ENCODE results near the gene OXT. TPM values are rescaled to one million over a fixed set of nuclear protein-coding genes. Genes with fewer than 3 reads are reported as not detected.

The OXT gene
- total RNA-seq, 1 experiment from 2014 or later = not detected

DNA sequence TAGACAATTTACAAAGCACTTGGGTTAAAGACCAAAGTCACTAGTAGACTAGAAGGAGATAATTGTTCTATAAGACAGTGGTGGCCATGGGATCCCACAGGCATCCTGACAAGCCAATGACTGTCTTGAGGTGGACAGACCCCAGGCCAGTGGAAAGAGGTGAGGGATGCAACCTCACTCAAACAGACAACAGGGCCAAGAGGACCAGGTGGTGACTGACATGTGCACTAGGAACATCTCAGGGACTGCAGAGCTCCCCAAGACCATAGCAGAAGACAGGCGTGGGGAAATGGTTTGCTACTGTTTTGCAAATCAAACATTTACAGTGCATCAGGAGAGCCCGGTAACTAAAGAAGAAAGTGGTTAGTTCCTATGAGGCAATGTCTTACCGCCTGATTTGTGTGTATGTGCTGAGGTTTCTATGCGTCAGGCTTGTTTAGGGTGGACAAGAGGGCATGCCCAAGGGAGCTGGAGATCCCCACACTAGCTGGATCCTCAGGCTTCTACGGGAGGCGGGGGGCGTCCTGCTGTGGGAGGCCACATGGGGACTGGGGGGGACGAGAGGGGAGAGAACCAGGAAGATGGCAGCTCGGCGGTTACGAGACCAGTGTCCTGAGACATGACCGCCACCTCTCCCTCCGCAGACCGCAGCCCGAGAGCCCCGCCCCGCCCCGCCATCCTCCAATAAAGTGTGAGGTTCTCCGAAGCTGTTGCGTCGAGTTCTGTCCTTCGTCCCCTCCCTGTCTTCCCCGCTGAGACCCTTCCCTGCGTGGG, 26.2 kb upstream of the OXT start:
- Histone ChIP-seq H2AFZ (ENCODE audit: low read length) (no peak overlapping the region), H3K4me2 (ENCODE audit: insufficient read depth, insufficient read length, low read length) (peak overlapping the region; percentile 67), H3K9me3 (ENCODE audit: control insufficient read depth, low read depth, low read length) (no peaks in the 10 kb centered on the region), H3K79me2 (ENCODE audit: insufficient read depth, low read length) (no peaks in the 10 kb centered on the region; the same call in 1 of the 2 replicates), H3K79me1 (ENCODE audit: insufficient read depth, low read depth, low read length, poor library complexity, severe bottlenecking) (no peaks in the 10 kb centered on the region), H3K4me1 (ENCODE audit: insufficient read depth, low read length) (peaks cover 12% of the 10 kb centered on the region; the same call in 1 of the 2 replicates), H3K9ac (ENCODE audit: extremely low read depth, insufficient read length, low read length) (peak overlapping the region; percentile 57), H3K27ac (ENCODE audit: insufficient read length, low read depth, low read length) (no peak overlapping the region), H2BK120ac (ENCODE audit: low read depth, low read length, poor library complexity, severe bottlenecking) (no peak overlapping the region), H3K23me2 (ENCODE audit: insufficient read length, low read depth, low read length, poor library complexity, severe bottlenecking) (peaks cover 13% of the 10 kb centered on the region), H3K4ac (ENCODE audit: low read depth, low read length) (no peak overlapping the region), H3K27me3 (ENCODE audit: insufficient read depth, low read length) (no peaks in the 10 kb centered on the region), H3K56ac (ENCODE audit: insufficient read length, low read depth, low read length) (no peak overlapping the region), H4K8ac (replicated peaks; ENCODE audit: insufficient read length, low read depth, low read length) (no peak overlapping the region), H4K91ac (ENCODE audit: insufficient read length, low read depth, low read length) (no peak overlapping the region), H4K5ac (ENCODE audit: insufficient read length, low read depth, low read length) (no peak overlapping the region), H3K23ac (ENCODE audit: insufficient read length, low read depth, low read length) (no peak overlapping the region), H3K14ac (ENCODE audit: insufficient read depth, low read length) (peak overlapping the region; percentile 81), H2BK20ac (ENCODE audit: low read depth, low read length, poor library complexity, severe bottlenecking) (peak overlapping the region; percentile 85), H2AK5ac (ENCODE audit: insufficient read length, low read length) (no peak overlapping the region), H3T11ph (ENCODE audit: low read length) (no peak overlapping the region), H2BK5ac (ENCODE audit: insufficient read length, low read length) (no peak overlapping the region), H2BK15ac (ENCODE audit: low read depth, low read length) (no peak overlapping the region), H2BK12ac (ENCODE audit: insufficient read length, low read depth, low read length) (no peak overlapping the region), H3K18ac (ENCODE audit: insufficient read length, low read depth, low read length) (peak overlapping the region; percentile 89), H4K20me1 (ENCODE audit: control insufficient read depth, insufficient read depth, insufficient read length) (no peaks in the 10 kb centered on the region)
- TF ChIP-seq CTCF (conservative IDR thresholded peaks at IDR 0.05) = no peak
- H3K9me3 Mint-ChIP-seq = no peaks in the 10 kb centered on the region
- H3K27me3 Mint-ChIP-seq (ENCODE audit: low read depth) = no peaks in the 10 kb centered on the region; the same call in 1 of the 2 replicates
- peaks cover 22 to 40% (median 40%) of the 10 kb centered on the region in 3 experiments for H3K36me3 Mint-ChIP-seq (ENCODE audit: insufficient read depth in 1 of 3, low read depth in 3 of 3)
- peaks cover 22 to 24% of the 10 kb centered on the region in 2 experiments for H3K4me1 Mint-ChIP-seq
- peak overlapping the region; percentile 94 to 95 for H3K4me3 Mint-ChIP-seq
- no CpG with 5 or more reads among the region's 24 CpGs for WGBS (ENCODE audit: extremely low coverage, insufficient read length, low lambda C conversion rate)
- DNase-seq = peak; percentile 86
- H3K27ac Mint-ChIP-seq = peak overlapping the region; percentile 63 to 87 (median 78); a peak in 3 of 7 replicates
